Tibial artery (tissue), 4 donors: ENCODE results near the gene SUFU.
A peak's percentile ranks its signal among the peaks of the same experiment; 100 is the strongest.
"Not testable (repeated sequence)": the region's sequence is repeated elsewhere in the genome, so short reads cannot be mapped to it uniquely, and the experiment has no call there.

Experiments used
- DNase-seq, 2 donors: peaks; one replicate each; pipeline ENCODE4 v3.0.0-alpha.2; 2019
- H3K27ac ChIP-seq, 2 donors: fragments of 200-600 bp; sonication (generic) in 1 of 2; 1 replicate in 1 of 2; 2 replicates in 1 of 2; pipeline ENCODE4 v1.5.1; 2018 to 2019; ENCODE audit warnings: mild to moderate bottlenecking in 1 of 2
- H3K27me3 ChIP-seq, 2 donors: fragments of 200-600 bp; sonication (generic) in 1 of 2; one replicate each; pipeline versions ENCODE4 v1.5.1 to v1.6.0; 2016 to 2019
- H3K36me3 ChIP-seq, 3 donors: fragments of 200-600 bp; sonication (generic) in 2 of 3; one replicate each; pipeline ENCODE4 v1.5.1; 2016 to 2019; ENCODE audit warnings: mild to moderate bottlenecking in 2 of 3
- H3K4me1 ChIP-seq, 4 donors: fragments of 200-600 bp; sonication (generic) in 2 of 4; 1 replicate in 3 of 4; 2 replicates in 1 of 4; pipeline ENCODE4 v1.5.1; 2016 to 2019
- H3K4me3 ChIP-seq, 2 donors: fragments of 200-600 bp; sonication (generic) in 1 of 2; 1 replicate in 1 of 2; 2 replicates in 1 of 2; pipeline ENCODE4 v1.5.1; 2018 to 2019; ENCODE audit warnings: mild to moderate bottlenecking in 2 of 2
- H3K9me3 ChIP-seq, 3 donors: fragments of 200-600 bp; sonication (generic) in 1 of 3; one replicate each; pipeline ENCODE4 v1.5.1; 2016 to 2019
- CTCF ChIP-seq, 2 experiments: fragments of 200-600 bp in 1 of 2; fragments of 450-650 bp in 1 of 2; IDR thresholded peaks; one replicate each; pipeline ENCODE4 v1.5.1; 2017 to 2019; ENCODE audit warnings: antibody characterized with exemption in 2 of 2, mild to moderate bottlenecking in 1 of 2, moderate library complexity in 1 of 2
- intact Hi-C: fragments of 100-400 bp; cut with DNase I; formaldehyde crosslinking; loops from one replicate; pipeline ENCODE4 v1.15.0; 2023; ENCODE audit warnings: low total_unique reads

The SUFU gene

GRCh38 chr10:102527546-102527945 lies 23.8 kb downstream of the SUFU start:
- no peak overlapping the region for H3K4me3 ChIP-seq
- no peak for TF ChIP-seq CTCF (IDR thresholded peaks at IDR 0.05)
- peak in 1 of 2 donors; percentile 31 for DNase-seq
- no peak overlapping the region for H3K27ac ChIP-seq
- no peaks in the 10 kb centered on the region for H3K27me3 ChIP-seq
- H3K36me3 ChIP-seq: peaks cover 0 to 4% (median 0%) of the 10 kb centered on the region in 3 donors
- no peaks in the 10 kb centered on the region for H3K9me3 ChIP-seq
- H3K4me1 ChIP-seq: peaks cover 0 to 40% (median 21%) of the 10 kb centered on the region in 4 donors
- intact Hi-C loops: no loop called here

DNA sequence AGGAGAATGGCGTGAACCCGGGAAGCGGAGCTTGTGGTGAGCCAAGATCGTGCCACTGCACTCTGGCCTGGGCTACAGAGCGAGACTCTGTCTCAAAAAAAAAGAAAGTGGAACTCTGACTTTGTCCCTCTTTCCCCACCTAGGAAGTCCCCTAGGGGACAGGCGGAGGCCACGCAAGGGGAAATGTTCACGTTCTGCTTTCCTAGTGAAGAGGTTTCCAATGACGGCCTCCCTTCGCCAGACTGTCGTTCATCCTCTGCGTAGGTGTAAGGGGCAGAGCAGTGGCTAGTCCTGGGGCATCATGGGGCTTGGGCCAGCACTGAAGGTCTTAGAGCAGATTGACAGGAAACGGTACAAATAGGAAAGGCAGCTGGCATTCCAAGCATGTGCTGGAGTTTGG lies 30.6 kb downstream of the SUFU start:
- H3K36me3 ChIP-seq: peaks cover 0 to 8% (median 0%) of the 10 kb centered on the region in 3 donors
- no peak overlapping the region for H3K27ac ChIP-seq
- H3K4me3 ChIP-seq: no peak overlapping the region
- no peak for TF ChIP-seq CTCF (IDR thresholded peaks at IDR 0.05)
- DNase-seq: peak in 1 of 2 donors; percentile 48
- H3K27me3 ChIP-seq: no peaks in the 10 kb centered on the region
- intact Hi-C loops: no loop called here
- H3K9me3 ChIP-seq: no peaks in the 10 kb centered on the region
- no peaks in the 10 kb centered on the region for H3K4me1 ChIP-seq

- DNase-seq: peak in 1 of 2 donors; percentile 52
- H3K4me3 ChIP-seq, H3K36me3 ChIP-seq, intact Hi-C loops, H3K9me3 ChIP-seq, H3K4me1 ChIP-seq, H3K27me3 ChIP-seq, H3K27ac ChIP-seq: not testable (repeated sequence)
Observed at GRCh38 chr10:102534966-102535365, 31.2 kb downstream of the SUFU start.

DNA sequence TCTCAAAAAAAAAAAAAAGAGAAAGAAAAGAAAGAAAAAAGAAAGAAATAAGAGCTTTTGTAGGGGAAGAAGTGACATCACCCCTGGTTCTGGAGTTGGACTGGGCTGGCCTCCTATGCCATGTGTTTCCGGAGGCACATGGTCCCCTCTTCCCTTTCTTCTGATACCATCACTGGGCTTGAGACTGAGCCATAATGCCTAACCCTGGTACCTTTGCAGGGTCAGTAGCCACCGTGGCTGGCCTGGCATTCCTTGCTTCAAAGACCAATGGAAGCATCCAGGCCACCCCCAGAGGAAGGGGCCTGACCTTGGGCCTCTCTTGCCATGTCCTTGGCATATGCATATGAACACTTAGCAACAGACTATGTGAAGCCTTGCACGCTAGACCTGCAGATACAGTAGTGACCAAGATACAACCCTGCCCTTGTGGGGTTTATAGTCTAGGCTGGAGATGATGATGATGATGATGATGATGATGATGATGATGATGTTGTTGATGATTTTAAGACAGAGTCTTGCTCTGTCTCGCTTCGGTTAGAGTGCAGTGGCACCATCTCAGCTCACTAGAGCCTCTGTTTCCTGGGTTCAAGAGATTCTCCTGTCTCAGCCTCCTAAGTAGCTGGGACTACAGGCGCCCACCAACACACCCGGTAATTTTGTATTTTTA lies 31.8 kb downstream of the SUFU start:
- no peak for TF ChIP-seq CTCF (IDR thresholded peaks at IDR 0.05)
- H3K9me3 ChIP-seq: no peaks in the 10 kb centered on the region
- no peak overlapping the region for H3K4me3 ChIP-seq
- no peak overlapping the region for H3K27ac ChIP-seq
- peaks cover 0 to 8% (median 0%) of the 10 kb centered on the region in 3 donors for H3K36me3 ChIP-seq
- no peaks in the 10 kb centered on the region for H3K27me3 ChIP-seq
- intact Hi-C loops: no loop called here
- peak in 1 of 2 donors; percentile 34 for DNase-seq
- H3K4me1 ChIP-seq: peaks cover 0 to 3% (median 0%) of the 10 kb centered on the region in 4 donors

DNA sequence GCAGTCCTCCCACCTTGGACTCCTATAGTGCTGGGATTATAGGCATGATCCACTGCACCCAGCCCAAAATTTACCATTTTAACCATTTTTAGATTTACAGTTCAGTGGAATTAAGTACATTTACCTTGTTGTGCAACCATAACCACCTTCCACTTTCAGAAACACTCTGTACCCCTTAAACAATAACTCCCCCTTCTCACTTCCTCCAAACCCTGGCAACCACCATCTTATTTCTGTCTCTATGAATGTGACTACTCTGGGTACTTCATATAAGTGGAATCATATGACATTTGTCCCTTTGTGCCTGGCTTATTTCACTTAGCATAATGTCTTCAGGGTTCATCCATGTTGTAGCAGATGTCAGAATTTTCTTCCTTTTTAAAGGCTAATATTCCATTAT lies 33.6 kb downstream of the SUFU start:
- H3K36me3 ChIP-seq: peaks cover 0 to 6% (median 0%) of the 10 kb centered on the region in 3 donors
- no peak overlapping the region for H3K27ac ChIP-seq
- no peak for DNase-seq
- H3K9me3 ChIP-seq: no peaks in the 10 kb centered on the region
- intact Hi-C loops: no loop called here
- no peak overlapping the region for H3K4me3 ChIP-seq
- H3K27me3 ChIP-seq: no peaks in the 10 kb centered on the region
- no peak for TF ChIP-seq CTCF (IDR thresholded peaks at IDR 0.05)
- peaks cover 0 to 3% (median 0%) of the 10 kb centered on the region in 4 donors for H3K4me1 ChIP-seq

DNA sequence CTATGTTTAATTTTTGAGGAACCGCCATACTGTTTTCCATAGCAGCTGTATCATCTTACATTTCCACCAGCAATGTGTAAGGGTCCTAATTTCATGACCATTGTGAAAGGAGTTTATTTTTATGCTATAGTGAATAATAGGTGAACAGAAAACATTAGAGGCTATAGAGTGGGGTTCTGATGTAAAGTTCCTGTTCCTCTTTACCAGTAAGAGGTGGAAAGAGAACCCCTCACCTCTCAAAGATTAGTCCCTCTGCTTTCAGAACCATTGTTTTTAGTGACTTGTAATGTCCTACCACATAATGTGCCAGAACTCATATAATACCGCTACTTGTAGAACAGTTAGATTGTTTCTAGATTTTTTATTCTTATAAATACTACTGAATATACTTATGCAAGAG lies 34.2 kb downstream of the SUFU start:
- TF ChIP-seq CTCF (IDR thresholded peaks at IDR 0.05): no peak
- Histone ChIP-seq H3K27ac (no peak overlapping the region), H3K36me3 (peaks cover 0 to 5% (median 0%) of the 10 kb centered on the region in 3 donors), H3K4me1 (peaks cover 0 to 3% (median 0%) of the 10 kb centered on the region in 4 donors), H3K4me3 (no peak overlapping the region), H3K27me3 (no peaks in the 10 kb centered on the region), H3K9me3 (no peaks in the 10 kb centered on the region)
- no peak for DNase-seq
- intact Hi-C loops: no loop called here
